ENCODE measurements around the gene ZNF644.
"Not testable (repeated sequence)": the region's sequence is repeated elsewhere in the genome, so short reads cannot be mapped to it uniquely, and the experiment has no call there.

ZNF644 gene

DNA sequence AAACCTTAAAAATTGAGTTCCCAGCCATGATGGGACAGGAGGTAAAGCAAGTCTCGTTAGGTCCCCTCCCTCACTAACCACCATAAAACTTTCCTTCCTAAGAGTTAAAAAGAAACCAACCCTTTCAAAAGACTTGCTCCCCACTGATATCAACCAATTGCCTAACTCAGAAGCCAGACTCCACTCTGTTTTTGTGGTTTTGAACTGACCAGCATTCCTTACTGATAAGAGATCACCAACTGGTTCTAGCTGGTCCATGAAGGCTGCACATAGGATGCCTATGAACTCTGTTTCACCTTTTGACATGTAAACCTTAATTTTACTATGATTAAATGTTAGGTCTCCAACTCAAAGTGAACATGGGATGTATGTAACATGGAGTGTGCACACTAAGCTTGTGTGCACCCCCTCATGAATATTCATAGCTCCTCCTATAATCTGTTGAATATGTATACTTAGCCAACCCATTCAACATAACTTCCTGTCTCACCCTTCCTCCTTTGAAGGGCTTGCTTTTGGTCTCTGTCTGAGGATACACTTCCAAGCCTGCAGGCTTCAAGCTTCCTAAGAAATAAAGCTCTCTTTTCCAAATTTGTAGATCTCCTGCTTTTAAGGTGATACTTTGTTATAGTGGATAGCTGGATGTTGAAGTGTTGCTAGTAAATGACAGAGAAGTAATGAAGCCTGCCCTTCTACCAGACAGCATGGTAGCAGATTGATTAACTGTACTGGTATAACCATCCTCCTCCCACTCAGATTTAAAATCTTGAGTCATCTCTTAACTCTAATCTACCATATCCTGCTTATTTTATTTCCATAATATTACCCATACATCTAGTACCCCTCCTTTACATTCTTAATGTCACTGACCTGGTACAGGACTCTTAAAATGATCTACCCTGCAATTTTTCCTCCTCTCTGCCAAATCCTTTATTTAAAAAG is 95.6 kb downstream of the ZNF644 start:
- H3K36me3 ChIP-seq (ENCODE audit: control insufficient read depth, insufficient read depth, low read length, severe bottlenecking), result no peaks in the 10 kb centered on the region
- no peak overlapping the region for H3K4me3 ChIP-seq (ENCODE audit: low read length)
- H3K9me3 ChIP-seq (ENCODE audit: control insufficient read depth, low read length), result no peaks in the 10 kb centered on the region
- peak; percentile 29 for DNase-seq (ENCODE audit: low read depth)
- H3K27me3 ChIP-seq (replicated peaks; ENCODE audit: control insufficient read depth, insufficient read depth, low read length), result no peaks in the 10 kb centered on the region
- H3K9ac ChIP-seq (ENCODE audit: low read length), result no peak overlapping the region
- peaks cover 35% of the 10 kb centered on the region for H3K4me1 ChIP-seq (ENCODE audit: control insufficient read depth, insufficient read depth, low read length)

DNA sequence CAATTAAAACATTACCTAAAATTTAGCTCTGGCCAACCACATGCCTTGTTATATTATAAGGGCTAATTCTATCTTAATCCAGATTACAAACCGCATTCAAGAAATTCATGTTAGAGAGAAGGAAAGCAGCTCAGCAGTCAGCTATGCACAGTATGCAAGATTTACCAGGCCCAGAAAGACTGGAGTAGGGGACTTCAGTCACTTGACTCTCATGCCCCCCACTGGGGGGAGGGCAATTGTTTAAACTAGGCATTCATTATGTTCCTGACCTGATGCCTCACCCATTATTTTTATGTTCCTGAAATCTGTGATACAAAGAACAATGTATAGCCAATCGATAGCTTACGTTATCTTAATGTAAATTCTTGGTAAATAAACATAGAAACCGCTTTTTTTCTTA is 96.9 kb downstream of the ZNF644 start:
- no peak for DNase-seq (ENCODE audit: low read depth)
- Histone ChIP-seq H3K27me3 (replicated peaks; ENCODE audit: control insufficient read depth, insufficient read depth, low read length) (no peaks in the 10 kb centered on the region), H3K9me3 (ENCODE audit: control insufficient read depth, low read length) (no peaks in the 10 kb centered on the region), H3K4me3 (ENCODE audit: low read length) (no peak overlapping the region), H3K9ac (ENCODE audit: low read length) (no peak overlapping the region), H3K36me3 (ENCODE audit: control insufficient read depth, insufficient read depth, low read length, severe bottlenecking) (no peaks in the 10 kb centered on the region), H3K4me1 (ENCODE audit: control insufficient read depth, insufficient read depth, low read length) (peaks cover 37% of the 10 kb centered on the region)

DNA sequence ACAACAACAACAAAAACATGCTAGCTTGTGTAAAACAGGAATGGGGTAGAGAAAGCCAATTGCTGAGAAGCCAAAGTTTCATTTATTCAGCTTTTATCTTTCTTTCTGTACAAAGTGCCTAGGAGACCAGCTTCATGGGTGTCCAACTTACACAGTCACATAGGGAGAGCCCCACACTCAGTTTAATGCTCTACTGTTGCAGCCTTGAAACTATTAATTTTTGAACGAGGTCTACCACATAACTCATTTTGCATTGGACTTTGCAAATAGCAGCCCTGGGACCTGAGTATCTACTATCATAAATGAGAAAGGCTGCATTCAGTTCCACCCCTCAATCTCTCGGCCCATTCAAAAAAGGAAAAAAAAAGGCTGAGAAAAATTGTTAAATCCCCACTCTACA is 98.8 kb downstream of the ZNF644 start:
- Histone ChIP-seq H3K9ac (ENCODE audit: low read length) (no peak overlapping the region), H3K4me1 (ENCODE audit: control insufficient read depth, insufficient read depth, low read length) (peaks cover 41% of the 10 kb centered on the region), H3K4me3 (ENCODE audit: low read length) (no peak overlapping the region), H3K36me3 (ENCODE audit: control insufficient read depth, insufficient read depth, low read length, severe bottlenecking) (no peaks in the 10 kb centered on the region), H3K27me3 (replicated peaks; ENCODE audit: control insufficient read depth, insufficient read depth, low read length) (no peaks in the 10 kb centered on the region), H3K9me3 (ENCODE audit: control insufficient read depth, low read length) (no peaks in the 10 kb centered on the region)
- no peak for DNase-seq (ENCODE audit: low read depth)

DNA sequence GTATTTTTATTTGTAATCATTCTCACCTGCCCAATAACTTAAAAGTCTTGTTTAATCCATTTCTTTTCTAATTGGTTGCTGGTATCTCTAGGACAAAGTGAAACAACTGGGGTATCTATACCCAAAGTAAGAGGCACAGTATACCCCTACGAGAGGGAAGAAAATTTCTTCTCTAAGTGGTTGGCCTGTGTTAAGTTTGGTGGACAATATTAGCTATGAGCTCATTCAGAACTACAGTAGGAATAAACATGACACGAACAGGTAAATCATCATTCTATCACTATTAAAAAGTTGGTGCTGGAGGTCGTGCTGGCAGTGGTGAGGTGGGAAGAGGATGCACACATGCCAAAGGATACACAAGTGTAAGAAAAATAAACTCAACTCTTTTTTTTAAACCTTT is 99.6 kb downstream of the ZNF644 start:
- H3K9me3 ChIP-seq (ENCODE audit: control insufficient read depth, low read length), result no peaks in the 10 kb centered on the region
- peaks cover 41% of the 10 kb centered on the region for H3K4me1 ChIP-seq (ENCODE audit: control insufficient read depth, insufficient read depth, low read length)
- peaks cover 2% of the 10 kb centered on the region for H3K36me3 ChIP-seq (ENCODE audit: control insufficient read depth, insufficient read depth, low read length, severe bottlenecking)
- H3K9ac ChIP-seq (ENCODE audit: low read length), result no peak overlapping the region
- peak overlapping the region; percentile 61 for H3K4me3 ChIP-seq (ENCODE audit: low read length)
- H3K27me3 ChIP-seq (replicated peaks; ENCODE audit: control insufficient read depth, insufficient read depth, low read length), result no peaks in the 10 kb centered on the region
- no peak for DNase-seq (ENCODE audit: low read depth)

DNA sequence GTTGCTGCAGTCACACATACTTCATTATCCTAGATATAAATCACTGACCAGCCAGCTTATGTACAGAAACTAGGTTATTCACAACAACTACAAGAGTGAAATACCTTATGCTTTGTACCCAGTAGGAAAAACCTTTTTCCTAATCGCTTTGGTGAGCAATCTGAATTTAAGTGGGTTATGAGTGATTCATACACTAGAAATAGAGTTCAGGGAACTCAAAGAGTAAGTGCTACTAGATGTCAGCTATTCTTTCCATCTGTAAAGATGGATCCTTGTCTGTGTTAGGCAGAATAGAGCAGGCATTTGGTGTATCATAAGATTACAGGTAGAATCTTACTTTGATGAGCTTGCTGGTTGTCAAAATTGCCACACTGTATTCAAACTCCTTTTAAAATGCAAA is 101.9 kb downstream of the ZNF644 start:
- H3K4me3 ChIP-seq (ENCODE audit: low read length), result no peak overlapping the region
- H3K36me3 ChIP-seq (ENCODE audit: control insufficient read depth, insufficient read depth, low read length, severe bottlenecking), result peaks cover 14% of the 10 kb centered on the region
- H3K9ac ChIP-seq (ENCODE audit: low read length), result no peak overlapping the region
- no peak for DNase-seq (ENCODE audit: low read depth)
- H3K27me3 ChIP-seq (replicated peaks; ENCODE audit: control insufficient read depth, insufficient read depth, low read length), result no peaks in the 10 kb centered on the region
- peaks cover 32% of the 10 kb centered on the region for H3K4me1 ChIP-seq (ENCODE audit: control insufficient read depth, insufficient read depth, low read length)
- H3K9me3 ChIP-seq (ENCODE audit: control insufficient read depth, low read length), result no peaks in the 10 kb centered on the region

DNA sequence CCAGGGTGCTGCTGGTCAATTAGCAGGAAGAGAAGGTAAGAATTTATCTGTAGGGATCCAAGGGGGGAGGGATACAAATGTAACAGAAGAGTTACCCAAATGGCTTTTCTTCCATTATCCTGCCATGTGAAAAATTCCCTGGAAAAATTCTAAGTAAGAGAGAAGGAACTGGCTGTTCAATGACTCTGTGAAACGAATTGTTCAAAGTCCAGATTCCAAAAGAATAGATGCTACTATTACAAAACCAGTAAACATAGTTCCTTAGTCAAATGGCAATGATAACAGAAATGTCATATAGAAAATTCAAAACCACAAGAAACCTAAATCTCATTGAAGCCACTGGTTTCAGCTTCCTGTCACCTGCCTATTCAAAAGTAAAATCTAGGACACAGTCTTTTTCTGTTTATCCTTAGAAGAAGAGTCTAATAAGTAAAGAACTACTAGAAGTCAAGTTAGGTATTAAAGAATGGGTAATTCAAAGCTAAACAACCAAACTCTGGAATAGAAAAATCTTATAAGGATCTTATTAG is 102.6 kb downstream of the ZNF644 start:
- no peak overlapping the region for H3K4me3 ChIP-seq (ENCODE audit: low read length)
- peaks cover 29% of the 10 kb centered on the region for H3K4me1 ChIP-seq (ENCODE audit: control insufficient read depth, insufficient read depth, low read length)
- peaks cover 16% of the 10 kb centered on the region for H3K36me3 ChIP-seq (ENCODE audit: control insufficient read depth, insufficient read depth, low read length, severe bottlenecking)
- H3K9me3 ChIP-seq (ENCODE audit: control insufficient read depth, low read length), result no peaks in the 10 kb centered on the region
- no peaks in the 10 kb centered on the region for H3K27me3 ChIP-seq (replicated peaks; ENCODE audit: control insufficient read depth, insufficient read depth, low read length)
- DNase-seq (ENCODE audit: low read depth), result no peak
- H3K9ac ChIP-seq (ENCODE audit: low read length), result no peak overlapping the region

DNA sequence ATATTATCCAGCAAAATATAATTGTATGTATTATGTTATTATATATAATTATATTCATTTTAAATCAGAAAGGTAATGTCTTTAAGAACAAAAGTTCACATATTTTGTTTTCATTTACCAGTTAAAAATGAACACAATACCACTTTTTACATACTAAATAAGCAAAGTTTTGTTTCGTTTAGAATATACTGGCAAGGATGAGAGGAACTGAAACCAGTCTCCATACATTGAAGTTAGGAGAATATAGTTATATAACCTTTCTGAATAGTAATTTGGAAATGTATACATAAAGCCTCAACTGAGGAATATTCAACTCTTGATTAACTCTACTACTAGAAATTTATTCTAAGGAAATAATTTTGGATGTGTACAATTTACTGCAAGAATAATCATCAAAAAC is 110.5 kb downstream of the ZNF644 start:
- peaks cover 14% of the 10 kb centered on the region for H3K36me3 ChIP-seq (ENCODE audit: control insufficient read depth, insufficient read depth, low read length, severe bottlenecking)
- H3K9me3 ChIP-seq (ENCODE audit: control insufficient read depth, low read length), result no peaks in the 10 kb centered on the region
- no peaks in the 10 kb centered on the region for H3K4me1 ChIP-seq (ENCODE audit: control insufficient read depth, insufficient read depth, low read length)
- no peak overlapping the region for H3K4me3 ChIP-seq (ENCODE audit: low read length)
- DNase-seq (ENCODE audit: low read depth), result no peak
- H3K9ac ChIP-seq (ENCODE audit: low read length), result no peak overlapping the region
- no peaks in the 10 kb centered on the region for H3K27me3 ChIP-seq (replicated peaks; ENCODE audit: control insufficient read depth, insufficient read depth, low read length)

DNA sequence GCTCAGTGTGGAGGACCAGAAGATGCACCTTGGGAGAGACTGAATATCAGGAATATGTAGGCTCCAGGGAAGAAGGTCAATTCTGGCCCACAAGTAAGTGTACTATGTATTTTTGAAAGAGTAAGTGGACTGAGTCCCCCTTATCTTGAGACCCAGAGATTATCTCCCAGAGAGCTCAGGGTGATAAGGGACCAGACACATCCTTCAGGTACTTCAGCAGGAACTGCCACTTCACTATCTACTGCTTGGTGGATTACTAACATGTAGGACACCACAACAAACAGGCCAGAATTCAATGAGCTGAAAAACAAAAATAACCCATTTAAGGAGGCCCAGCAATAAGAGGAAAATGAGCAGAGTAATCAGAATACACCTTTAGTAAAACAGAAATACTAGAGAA is 119.2 kb downstream of the ZNF644 start:
- Histone ChIP-seq H3K36me3 (ENCODE audit: control insufficient read depth, insufficient read depth, low read length, severe bottlenecking) (peaks cover 28% of the 10 kb centered on the region), H3K4me3 (ENCODE audit: low read length) (no peak overlapping the region), H3K9ac (ENCODE audit: low read length) (no peak overlapping the region), H3K4me1 (ENCODE audit: control insufficient read depth, insufficient read depth, low read length) (no peaks in the 10 kb centered on the region), H3K9me3 (ENCODE audit: control insufficient read depth, low read length) (no peaks in the 10 kb centered on the region), H3K27me3 (replicated peaks; ENCODE audit: control insufficient read depth, insufficient read depth, low read length) (no peaks in the 10 kb centered on the region)
- no peak for DNase-seq (ENCODE audit: low read depth)

DNA sequence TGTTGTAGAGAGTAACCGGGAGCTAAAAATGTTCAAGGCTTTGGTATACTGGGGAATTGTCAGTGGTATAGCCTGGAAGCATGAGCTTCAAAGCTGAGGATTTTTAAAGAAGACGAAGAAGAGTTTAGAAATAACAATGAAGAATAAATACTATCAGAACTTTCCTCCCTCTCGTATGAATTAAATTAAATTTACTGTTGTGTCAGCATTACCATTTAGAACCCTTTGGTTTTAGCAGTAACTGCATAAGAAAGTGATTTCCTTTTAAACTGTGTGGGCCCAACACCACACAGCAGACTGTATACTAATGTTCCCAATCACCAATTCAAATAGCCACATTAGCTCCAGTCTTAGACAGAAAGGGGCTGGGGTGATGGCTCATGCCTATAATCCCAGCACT is 122.6 kb downstream of the ZNF644 start:
- H3K9me3 ChIP-seq (ENCODE audit: control insufficient read depth, low read length), result no peaks in the 10 kb centered on the region
- peaks cover 11% of the 10 kb centered on the region for H3K4me1 ChIP-seq (ENCODE audit: control insufficient read depth, insufficient read depth, low read length)
- no peaks in the 10 kb centered on the region for H3K27me3 ChIP-seq (replicated peaks; ENCODE audit: control insufficient read depth, insufficient read depth, low read length)
- H3K36me3 ChIP-seq (ENCODE audit: control insufficient read depth, insufficient read depth, low read length, severe bottlenecking), result peaks cover 36% of the 10 kb centered on the region
- no peak for DNase-seq (ENCODE audit: low read depth)
- H3K4me3 ChIP-seq (ENCODE audit: low read length), result no peak overlapping the region
- H3K9ac ChIP-seq (ENCODE audit: low read length), result no peak overlapping the region

DNA sequence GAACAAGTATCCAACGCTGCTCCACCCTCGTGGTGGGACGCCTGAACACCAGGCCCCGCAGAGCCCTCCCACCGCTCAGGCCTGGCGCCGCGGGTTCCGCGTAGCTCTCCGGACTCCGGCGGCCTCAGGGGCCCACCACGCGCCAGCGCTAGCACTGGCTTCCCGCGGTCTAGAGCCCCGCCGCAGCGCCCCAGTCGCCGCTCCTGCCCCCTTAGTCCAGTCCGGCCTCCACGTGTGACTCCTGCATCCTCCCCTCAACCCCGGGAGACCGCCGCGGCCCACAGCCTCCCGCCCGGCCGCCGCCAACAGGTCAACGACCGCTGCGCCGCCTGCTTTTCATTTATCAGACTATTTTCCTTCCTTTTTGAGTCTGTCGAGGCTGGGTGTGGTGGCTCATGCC is 128.2 kb downstream of the ZNF644 start:
- H3K36me3 ChIP-seq (ENCODE audit: control insufficient read depth, insufficient read depth, low read length, severe bottlenecking), result peaks cover 13% of the 10 kb centered on the region
- DNase-seq (ENCODE audit: low read depth); H3K27me3 ChIP-seq (replicated peaks; ENCODE audit: control insufficient read depth, insufficient read depth, low read length); H3K4me3 ChIP-seq (ENCODE audit: low read length); H3K9me3 ChIP-seq (ENCODE audit: control insufficient read depth, low read length); H3K9ac ChIP-seq (ENCODE audit: low read length): not testable (repeated sequence)
- H3K4me1 ChIP-seq (ENCODE audit: control insufficient read depth, insufficient read depth, low read length), result peaks cover 11% of the 10 kb centered on the region

DNA sequence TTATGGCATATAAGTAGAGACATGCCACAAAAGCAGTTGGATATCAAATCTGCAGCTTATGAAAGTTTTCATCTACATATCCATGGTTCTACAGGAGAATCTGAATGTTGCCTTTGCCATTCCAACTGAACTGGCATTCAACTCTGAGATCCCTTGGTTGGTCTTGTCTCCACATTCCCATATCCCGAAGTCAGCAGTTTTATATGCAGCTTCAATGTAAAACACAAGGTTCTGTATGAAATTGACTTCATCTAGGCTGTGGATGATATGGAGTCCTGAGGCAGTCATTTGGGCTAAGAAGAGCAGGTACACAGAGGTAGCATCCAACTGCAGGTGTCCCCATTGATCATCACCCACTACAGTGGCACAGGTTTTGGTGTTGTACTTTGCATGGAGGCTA is 129.0 kb downstream of the ZNF644 start:
- peaks cover 11% of the 10 kb centered on the region for H3K4me1 ChIP-seq (ENCODE audit: control insufficient read depth, insufficient read depth, low read length)
- not testable (repeated sequence) for H3K27me3 ChIP-seq (replicated peaks; ENCODE audit: control insufficient read depth, insufficient read depth, low read length); H3K9me3 ChIP-seq (ENCODE audit: control insufficient read depth, low read length); H3K36me3 ChIP-seq (ENCODE audit: control insufficient read depth, insufficient read depth, low read length, severe bottlenecking); DNase-seq (ENCODE audit: low read depth); H3K9ac ChIP-seq (ENCODE audit: low read length); H3K4me3 ChIP-seq (ENCODE audit: low read length)

Data from adipocyte (in vitro differentiated cells).